IMR-90 (cell line): ENCODE results near the gene TBC1D32. TPM values are rescaled to one million over a fixed set of nuclear protein-coding genes. Genes with fewer than 3 reads are reported as not detected.

ENCODE experiments used
- ATAC-seq: fragments of 200-7000 bp; cut with Tn5 transposase; 2 replicates; pipeline ENCODE4 v1.9.1; 2020; ENCODE audit warnings: low read depth, mild to moderate bottlenecking, moderate library complexity
- BruUV-seq: library from RNA; stranded (reverse); fragments of 400-500 nt; replicated peaks from 2 replicates; lab custom pipeline; 2021; lab: Mats Ljungman, UMichigan
- CTCF ChIA-PET: fragments of 300-600 bp; formaldehyde crosslinking; extraction: SDS; loops from one replicate; lab custom pipeline; 2021; ENCODE audit warnings: antibody characterized with exemption; lab: Yijun Ruan, JAX
- POLR2A ChIA-PET: fragments of 300-600 bp; sonication (Branson Sonifier 250); formaldehyde crosslinking; loops from one replicate; lab custom pipeline; 2022; ENCODE audit warnings: antibody characterized with exemption; ENCODE audit not compliant: unreplicated experiment; lab: Charles Lee
- DNase-seq: peaks from one replicate; pipeline ENCODE4 v3.0.0; 2013
- H2AFZ ChIP-seq: replicated peaks from 2 replicates; pipeline ENCODE3; 2013; ENCODE audit warnings: low read length, mild to moderate bottlenecking; ENCODE audit not compliant: poor library complexity
- H2AK5ac ChIP-seq: 2 replicates; pipeline ENCODE4 v1.6.1; 2013; ENCODE audit warnings: low read depth, low read length, inconsistent platforms
- H2AK9ac ChIP-seq: replicated peaks from 2 replicates; pipeline ENCODE3; 2013; ENCODE audit warnings: mild to moderate bottlenecking, low read depth, low read length, moderate library complexity; ENCODE audit not compliant: poor library complexity
- H2BK120ac ChIP-seq: 2 replicates; pipeline ENCODE4 v1.6.1; 2013; ENCODE audit warnings: low read depth, low read length, inconsistent platforms
- H2BK15ac ChIP-seq: 3 replicates; pipeline ENCODE4 v1.6.1; 2013; ENCODE audit warnings: low read depth, low read length, inconsistent platforms
- H2BK20ac ChIP-seq: 2 replicates; pipeline ENCODE4 v1.6.1; 2013; ENCODE audit warnings: low read depth, mild to moderate bottlenecking, inconsistent platforms, low read length, moderate library complexity
- H2BK5ac ChIP-seq: 2 replicates; pipeline ENCODE4 v1.6.1; 2013; ENCODE audit warnings: mild to moderate bottlenecking, low read depth, low read length, inconsistent platforms; ENCODE audit not compliant: poor library complexity, severe bottlenecking
- H3K14ac ChIP-seq: replicated peaks from 2 replicates; pipeline ENCODE4 v1.6.1; 2013; ENCODE audit warnings: low read depth, low read length, inconsistent platforms
- H3K18ac ChIP-seq: 2 replicates; pipeline ENCODE4 v1.6.1; 2013; ENCODE audit warnings: low read depth, low read length, control low read depth
- H3K23ac ChIP-seq: 2 replicates; pipeline ENCODE4 v1.6.1; 2013; ENCODE audit warnings: low read depth, low read length, inconsistent platforms
- H3K27ac ChIP-seq: 2 replicates; pipeline ENCODE4 v1.5.1; 2013; ENCODE audit warnings: mild to moderate bottlenecking, control low read depth, low read length; ENCODE audit not compliant: insufficient read depth
- H3K27me3 ChIP-seq: 2 replicates; pipeline ENCODE4 v1.6.1; 2013; ENCODE audit warnings: low read length; ENCODE audit not compliant: control insufficient read depth, insufficient read depth
- H3K36me3 ChIP-seq: 2 replicates; pipeline ENCODE4 v1.6.1; 2013; ENCODE audit warnings: low read length, mixed read lengths; ENCODE audit not compliant: control insufficient read depth, insufficient read depth
- H3K4ac ChIP-seq: 2 replicates; pipeline ENCODE4 v1.6.1; 2013; ENCODE audit warnings: low read depth, low read length, inconsistent platforms
- H3K4me1 ChIP-seq: 2 replicates; pipeline ENCODE4 v1.6.1; 2013; ENCODE audit warnings: low read length, mixed read lengths; ENCODE audit not compliant: control insufficient read depth, insufficient read depth
- H3K4me2 ChIP-seq: 2 replicates; pipeline ENCODE4 v1.6.1; 2013; ENCODE audit warnings: low read depth, mild to moderate bottlenecking, control low read depth, low read length, moderate library complexity
- H3K4me3 ChIP-seq: 2 replicates; pipeline ENCODE4 v1.5.1; 2013; ENCODE audit warnings: low read depth, mild to moderate bottlenecking, control low read depth, low read length, moderate library complexity; ENCODE audit not compliant: insufficient read depth
- H3K56ac ChIP-seq: 2 replicates; pipeline ENCODE4 v1.6.1; 2013; ENCODE audit warnings: low read length, inconsistent platforms; ENCODE audit not compliant: insufficient read depth; ENCODE audit errors: extremely low read depth
- H3K79me1 ChIP-seq, 2 experiments: 2 replicates each; pipeline ENCODE4 v1.6.1; 2013; ENCODE audit warnings: low read length in 2 of 2, inconsistent platforms in 1 of 2, low read depth in 1 of 2
- H3K9ac ChIP-seq: 2 replicates; pipeline ENCODE4 v1.6.1; 2013; ENCODE audit warnings: low read depth, low read length, control low read depth
- H3K9me1 ChIP-seq: 2 replicates; pipeline ENCODE4 v1.6.1; 2013; ENCODE audit warnings: low read length, inconsistent platforms; ENCODE audit not compliant: insufficient read depth
- H3K9me3 ChIP-seq: 2 replicates; pipeline ENCODE4 v1.6.1; 2013; ENCODE audit warnings: low read length; ENCODE audit not compliant: control insufficient read depth, insufficient read depth
- H4K20me1 ChIP-seq: 2 replicates; pipeline ENCODE4 v1.6.1; 2013; ENCODE audit warnings: low read length, inconsistent platforms; ENCODE audit not compliant: insufficient read depth
- H4K5ac ChIP-seq: 2 replicates; pipeline ENCODE4 v1.6.1; 2013; ENCODE audit warnings: mild to moderate bottlenecking, low read depth, low read length, control low read depth
- H4K8ac ChIP-seq, 2 experiments: 2 replicates each; pipeline ENCODE4 v1.6.1; 2013; ENCODE audit warnings: low read depth in 2 of 2, low read length in 2 of 2, control low read depth in 1 of 2, inconsistent platforms in 1 of 2
- H4K91ac ChIP-seq: 2 replicates; pipeline ENCODE4 v1.6.1; 2013; ENCODE audit warnings: low read depth, low read length, inconsistent platforms; ENCODE audit not compliant: insufficient read depth
- BHLHE40 ChIP-seq: fragments of 150-350 bp; IDR thresholded peaks from 2 replicates; pipeline ENCODE4 v1.6.1; 2016; ENCODE audit warnings: mild to moderate bottlenecking, low read depth, low read length
- CHD1 ChIP-seq: IDR thresholded peaks from 2 replicates; pipeline ENCODE4 v1.6.1; 2012; ENCODE audit warnings: low read depth, low read length, improper control_type of control experiment
- FOS ChIP-seq: fragments of 150-350 bp; IDR thresholded peaks from 2 replicates; pipeline ENCODE4 v1.6.1; 2016; ENCODE audit warnings: low read depth, low read length
- MAFK ChIP-seq: IDR thresholded peaks from 2 replicates; pipeline ENCODE4 v1.6.1; 2012; ENCODE audit warnings: low read depth, low read length, improper control_type of control experiment
- MAZ ChIP-seq: IDR thresholded peaks from 2 replicates; pipeline ENCODE4 v1.6.1; 2012; ENCODE audit warnings: low read depth, mild to moderate bottlenecking, low read length, improper control_type of control experiment, moderate library complexity, borderline replicate concordance
- MXI1 ChIP-seq: IDR thresholded peaks from 2 replicates; pipeline ENCODE4 v1.6.1; 2012; ENCODE audit warnings: low read depth, mild to moderate bottlenecking, low read length, moderate library complexity, borderline replicate concordance
- RFX5 ChIP-seq: IDR thresholded peaks from 2 replicates; pipeline ENCODE4 v1.8.0; 2012; ENCODE audit warnings: low read depth, mild to moderate bottlenecking, low read length, moderate library complexity
- SMC3 ChIP-seq: fragments of 150-350 bp; IDR thresholded peaks from 2 replicates; pipeline ENCODE4 v1.6.1; 2016; ENCODE audit warnings: low read depth, mild to moderate bottlenecking, antibody characterized with exemption, low read length, moderate library complexity
- dilution Hi-C: fragments of 300-500 bp; cut with HindIII; formaldehyde crosslinking; loops from one replicate; pipeline ENCODE4 v1.14.3; 2018; ENCODE audit warnings: low sequenced_read_pairs; ENCODE audit not compliant: unreplicated experiment
- in situ Hi-C: fragments of 300-500 bp; cut with MboI; formaldehyde crosslinking; loops from 3 replicates; pipeline ENCODE4 v1.14.3; 2019; ENCODE audit warnings: low sequenced_read_pairs, inconsistent platforms, mixed read lengths
- intact Hi-C: fragments of 100-400 bp; cut with micrococcal nuclease; formaldehyde crosslinking; loops from 2 replicates; pipeline ENCODE4 v1.10.0; 2022
- polyA plus RNA-seq, 3 experiments: library from polyadenylated mRNA; depleted of rRNA; stranded (reverse); fragments of >200 nt; gene quantifications; 2 replicates each; pipeline ENCODE4 v1.2.3, GENCODE V29; 2012; ENCODE audit warnings: low replicate concordance in 1 of 3
- total RNA-seq: library from RNA; depleted of rRNA; stranded (reverse); fragments of >200 nt; gene quantifications from 2 replicates; pipeline ENCODE4 v1.2.3, GENCODE V29; 2012
- TF ChIP-seq, protein P1 (sequence below): fragments of 150-350 bp; IDR thresholded peaks from 2 replicates; pipeline ENCODE4 v1.6.1; 2016; ENCODE audit warnings: low read depth, mild to moderate bottlenecking, low read length, moderate library complexity, borderline replicate concordance
- TF ChIP-seq, protein P2 (sequence below): conservative IDR thresholded peaks from 2 replicates; pipeline ENCODE4 v1.5.1; 2012; ENCODE audit warnings: mild to moderate bottlenecking, low read depth, low read length, improper control_type of control experiment

The TBC1D32 gene
- total and polyA plus RNA-seq, 2 of the 4 experiments (the other 2 are of a cell fraction), result 3.0 to 7.2 TPM

DNA sequence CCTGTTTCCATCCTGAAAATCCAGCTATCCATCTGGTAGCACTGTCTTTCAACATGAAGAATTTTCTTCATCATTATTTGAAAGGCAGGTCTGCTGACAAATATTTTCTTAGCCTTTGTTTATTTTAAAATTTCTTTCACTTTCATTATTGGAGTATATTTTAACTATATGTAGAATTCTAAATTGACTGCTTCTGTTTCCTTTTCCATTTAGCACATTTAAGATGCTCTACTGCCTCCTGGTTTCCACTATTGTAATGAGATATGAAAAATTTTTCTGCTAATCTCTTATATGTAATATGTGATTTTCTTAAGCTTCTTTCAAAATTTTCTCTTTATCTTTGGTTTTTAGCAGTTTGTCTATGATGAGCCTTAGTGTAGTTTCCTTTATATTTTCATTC, 97.3 kb downstream of the TBC1D32 start:
- Histone ChIP-seq H4K20me1 (no peaks in the 10 kb centered on the region), H3K9ac (no peak overlapping the region), H3K23ac (no peak overlapping the region), H3K4me3 (no peak overlapping the region), H2AFZ (no peak overlapping the region), H3K4me2 (no peak overlapping the region), H3K27ac (no peak overlapping the region), H3K4me1 (no peaks in the 10 kb centered on the region), H3K56ac (no peak overlapping the region), H3K36me3 (no peaks in the 10 kb centered on the region; the same call in 1 of the 2 replicates), H4K8ac (no peak overlapping the region), H3K4ac (no peak overlapping the region), H3K79me1 (no peaks in the 10 kb centered on the region), H4K91ac (no peak overlapping the region), H2AK9ac (no peak overlapping the region), H2BK20ac (no peak overlapping the region), H3K9me1 (no peaks in the 10 kb centered on the region), H2BK15ac (no peak overlapping the region), H2BK5ac (no peak overlapping the region), H2BK120ac (no peak overlapping the region), H3K14ac (no peak overlapping the region), H4K5ac (no peak overlapping the region), H3K27me3 (no peaks in the 10 kb centered on the region), H3K9me3 (no peaks in the 10 kb centered on the region), H2AK5ac (no peak overlapping the region), H3K18ac (no peak overlapping the region)
- no TSS peak for BruUV-seq
- TF ChIP-seq MXI1, result no peak
- TF ChIP-seq, protein P1, sequence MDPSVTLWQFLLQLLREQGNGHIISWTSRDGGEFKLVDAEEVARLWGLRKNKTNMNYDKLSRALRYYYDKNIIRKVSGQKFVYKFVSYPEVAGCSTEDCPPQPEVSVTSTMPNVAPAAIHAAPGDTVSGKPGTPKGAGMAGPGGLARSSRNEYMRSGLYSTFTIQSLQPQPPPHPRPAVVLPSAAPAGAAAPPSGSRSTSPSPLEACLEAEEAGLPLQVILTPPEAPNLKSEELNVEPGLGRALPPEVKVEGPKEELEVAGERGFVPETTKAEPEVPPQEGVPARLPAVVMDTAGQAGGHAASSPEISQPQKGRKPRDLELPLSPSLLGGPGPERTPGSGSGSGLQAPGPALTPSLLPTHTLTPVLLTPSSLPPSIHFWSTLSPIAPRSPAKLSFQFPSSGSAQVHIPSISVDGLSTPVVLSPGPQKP, result no peak
- TF ChIP-seq CHD1, result no peak
- no peak for TF ChIP-seq RFX5
- no peak for TF ChIP-seq MAZ
- TF ChIP-seq, protein P2, sequence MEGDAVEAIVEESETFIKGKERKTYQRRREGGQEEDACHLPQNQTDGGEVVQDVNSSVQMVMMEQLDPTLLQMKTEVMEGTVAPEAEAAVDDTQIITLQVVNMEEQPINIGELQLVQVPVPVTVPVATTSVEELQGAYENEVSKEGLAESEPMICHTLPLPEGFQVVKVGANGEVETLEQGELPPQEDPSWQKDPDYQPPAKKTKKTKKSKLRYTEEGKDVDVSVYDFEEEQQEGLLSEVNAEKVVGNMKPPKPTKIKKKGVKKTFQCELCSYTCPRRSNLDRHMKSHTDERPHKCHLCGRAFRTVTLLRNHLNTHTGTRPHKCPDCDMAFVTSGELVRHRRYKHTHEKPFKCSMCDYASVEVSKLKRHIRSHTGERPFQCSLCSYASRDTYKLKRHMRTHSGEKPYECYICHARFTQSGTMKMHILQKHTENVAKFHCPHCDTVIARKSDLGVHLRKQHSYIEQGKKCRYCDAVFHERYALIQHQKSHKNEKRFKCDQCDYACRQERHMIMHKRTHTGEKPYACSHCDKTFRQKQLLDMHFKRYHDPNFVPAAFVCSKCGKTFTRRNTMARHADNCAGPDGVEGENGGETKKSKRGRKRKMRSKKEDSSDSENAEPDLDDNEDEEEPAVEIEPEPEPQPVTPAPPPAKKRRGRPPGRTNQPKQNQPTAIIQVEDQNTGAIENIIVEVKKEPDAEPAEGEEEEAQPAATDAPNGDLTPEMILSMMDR, result no peak
- no peak for TF ChIP-seq FOS
- TF ChIP-seq MAFK, result no peak
- no peak for TF ChIP-seq SMC3
- no peak for TF ChIP-seq BHLHE40
- ChIA-PET CTCF (no interaction called here), POLR2A (no interaction called here)
- intact Hi-C loops, result no loop called here
- no peak for DNase-seq
- no peak for ATAC-seq
- in situ Hi-C loops, result no loop called here
- dilution Hi-C loops, result no loop called here
